ENCODE measurements around the gene UBXN7. TPM values are rescaled to one million over a fixed set of nuclear protein-coding genes. Genes with fewer than 3 reads are reported as not detected.

UBXN7 gene
- total and polyA plus RNA-seq, 2 of the 13 experiments (the other 11 are each of a cell fraction or from before 2014, with no cell fraction given), result 12.5 to 15.9 TPM

DNA sequence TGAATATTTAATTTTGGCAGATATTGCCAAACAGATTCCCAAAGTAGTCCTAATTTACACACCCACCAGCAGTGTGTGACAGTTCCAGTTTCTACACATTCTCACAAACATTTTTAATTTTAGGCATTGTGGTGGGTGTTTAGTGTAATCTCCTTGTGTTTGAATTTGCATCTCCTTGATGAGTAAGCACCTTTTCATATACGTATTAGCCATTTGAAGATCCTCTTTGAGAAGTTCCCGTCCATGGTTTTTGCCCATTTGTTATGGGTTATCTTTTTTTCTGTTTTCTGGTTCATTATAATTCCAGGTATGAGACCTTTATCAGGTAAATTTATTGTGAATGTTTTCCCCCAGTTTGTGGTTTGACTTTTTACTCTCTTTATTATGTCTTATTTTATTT, 91.8 kb downstream of the UBXN7 start:
- intact Hi-C loops (cut with micrococcal nuclease; ENCODE audit: unreplicated experiment) (no loop called here), in situ Hi-C loops (cut with HindIII; ENCODE audit: extremely low pct_ligation_motif_present, low pct_unique_long_range_greater_than_20kb) (no loop called here)
- FAIRE-seq (no peak), ATAC-seq (no peak), DNase-seq (ENCODE audit: low spot score) (no peak)
- ChIA-PET POLR2A (no interaction called here), CTCF (ENCODE audit: low intra/inter-chr PET ratio, low total read pairs) (no interaction called here)
- H3K9ac ChIP-seq (ENCODE audit: insufficient read depth, low read depth, low read length), result no peak overlapping the region
- H3K4me1 ChIP-seq (ENCODE audit: insufficient read depth, low read length), result peaks cover 23% of the 10 kb centered on the region
- no peaks in the 10 kb centered on the region for H3K27me3 ChIP-seq (ENCODE audit: control insufficient read depth in 1 of 2, insufficient read depth in 2 of 2, low read length in 2 of 2)
- 97% methylated on average over 2 of the region's 2 CpGs for WGBS (ENCODE audit: low lambda C conversion rate)
- TF ChIP-seq NFYC (CRISPR knock-in tag; IDR thresholded peaks at IDR 0.05), result no peak
- TF ChIP-seq, protein P1, sequence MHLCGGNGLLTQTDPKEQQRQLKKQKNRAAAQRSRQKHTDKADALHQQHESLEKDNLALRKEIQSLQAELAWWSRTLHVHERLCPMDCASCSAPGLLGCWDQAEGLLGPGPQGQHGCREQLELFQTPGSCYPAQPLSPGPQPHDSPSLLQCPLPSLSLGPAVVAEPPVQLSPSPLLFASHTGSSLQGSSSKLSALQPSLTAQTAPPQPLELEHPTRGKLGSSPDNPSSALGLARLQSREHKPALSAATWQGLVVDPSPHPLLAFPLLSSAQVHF (CRISPR knock-in tag; IDR thresholded peaks at IDR 0.05), result no peak
- H3K4me2 ChIP-seq (ENCODE audit: low read depth, low read length), result no peak overlapping the region
- H2AFZ ChIP-seq (ENCODE audit: low read length), result no peak overlapping the region
- no peaks in the 10 kb centered on the region for H3K79me2 ChIP-seq (ENCODE audit: insufficient read depth, low read length)
- no TSS peak for BruUV-seq (replicated peaks)
- no peak overlapping the region for H3K4me3 ChIP-seq (replicated peaks in 1 of 3; ENCODE audit: insufficient read depth in 1 of 3, low read depth in 2 of 3, low read length in 3 of 3)
- no peaks in the 10 kb centered on the region for H3K9me3 ChIP-seq (ENCODE audit: low read length)
- H3K27ac ChIP-seq (ENCODE audit: extremely low read length, insufficient read depth, low read length), result no peak overlapping the region
- no peaks in the 10 kb centered on the region for H4K20me1 ChIP-seq (ENCODE audit: insufficient read depth, low read length)
- no peaks in the 10 kb centered on the region for H3K36me3 ChIP-seq (replicated peaks in 1 of 2; ENCODE audit: control insufficient read depth in 1 of 2, insufficient read depth in 2 of 2, low read length in 2 of 2)

DNA sequence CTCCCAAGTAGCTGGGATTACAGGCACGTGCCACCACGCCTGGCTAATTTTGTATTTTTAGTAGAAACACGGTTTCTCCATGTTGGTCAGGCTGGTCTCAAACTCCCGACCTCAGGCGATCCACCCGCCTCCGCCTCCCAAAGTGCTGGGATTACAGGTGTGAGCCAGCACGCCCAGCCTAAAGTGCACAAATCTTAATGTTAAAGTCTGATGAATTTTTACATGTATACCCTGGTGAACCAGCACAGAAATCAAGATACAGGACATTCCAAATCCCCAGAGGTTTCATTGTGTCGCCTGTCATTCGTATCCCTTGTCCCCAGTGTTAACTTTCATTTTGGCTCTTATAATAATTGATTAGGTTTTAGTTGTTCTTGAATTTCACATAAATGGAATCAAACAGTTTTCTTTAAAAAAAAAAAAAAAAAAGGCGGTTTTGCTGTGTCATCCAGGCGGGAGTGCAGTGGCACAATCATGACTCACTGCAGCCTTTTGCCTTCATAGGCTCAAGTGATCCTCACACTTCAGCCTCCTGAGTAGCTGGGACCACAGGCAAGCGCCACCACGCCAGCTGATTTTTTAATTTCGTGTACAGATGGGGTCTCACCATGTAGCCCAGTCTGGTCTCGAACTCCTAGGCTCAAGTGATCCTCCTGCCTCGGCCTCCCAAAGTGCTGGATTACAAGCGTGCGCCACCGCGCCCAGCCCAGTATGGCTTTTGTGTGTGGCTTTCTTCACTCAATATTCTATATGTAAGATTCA, 92.6 kb downstream of the UBXN7 start:
- intact Hi-C loops (cut with micrococcal nuclease; ENCODE audit: unreplicated experiment), result no loop called here
- Histone ChIP-seq H3K9me3 (ENCODE audit: low read length) (no peaks in the 10 kb centered on the region), H4K20me1 (ENCODE audit: insufficient read depth, low read length) (no peaks in the 10 kb centered on the region), H3K27me3 (ENCODE audit: control insufficient read depth in 1 of 2, insufficient read depth in 2 of 2, low read length in 2 of 2) (no peaks in the 10 kb centered on the region), H3K27ac (ENCODE audit: extremely low read length, insufficient read depth, low read length) (no peak overlapping the region), H3K36me3 (replicated peaks in 1 of 2; ENCODE audit: control insufficient read depth in 1 of 2, insufficient read depth in 2 of 2, low read length in 2 of 2) (no peaks in the 10 kb centered on the region), H3K79me2 (ENCODE audit: insufficient read depth, low read length) (no peaks in the 10 kb centered on the region), H3K9ac (ENCODE audit: insufficient read depth, low read depth, low read length) (no peak overlapping the region), H3K4me2 (ENCODE audit: low read depth, low read length) (no peak overlapping the region), H3K4me1 (ENCODE audit: insufficient read depth, low read length) (peaks cover 23% of the 10 kb centered on the region), H2AFZ (ENCODE audit: low read length) (no peak overlapping the region), H3K4me3 (replicated peaks in 1 of 3; ENCODE audit: insufficient read depth in 1 of 3, low read depth in 2 of 3, low read length in 3 of 3) (no peak overlapping the region)
- ATAC-seq, result no peak
- WGBS (ENCODE audit: low lambda C conversion rate), result 91% methylated on average over 21 of the region's 21 CpGs
- in situ Hi-C loops (cut with HindIII; ENCODE audit: extremely low pct_ligation_motif_present, low pct_unique_long_range_greater_than_20kb), result no loop called here
- ChIA-PET POLR2A (interaction anchor here (1.3 kb wide), 1 partner anchor 22 kb away, joined by 3 read pairs; the partner anchor contains the start of gene DYNLT2B), CTCF (ENCODE audit: low intra/inter-chr PET ratio, low total read pairs) (no interaction called here)
- DNase-seq (ENCODE audit: low spot score), result peak; percentile 21
- TF ChIP-seq NFE2L2 (IDR thresholded peaks at IDR 0.05; ENCODE audit: low read length) (peak; percentile 87), NFE2 (CRISPR knock-in tag; IDR thresholded peaks at IDR 0.05) (peak; percentile 28; the same call in 1 of the 2 replicates), MAFF (IDR thresholded peaks at IDR 0.05; ENCODE audit: low read depth, low read length) (0 out of 2 replicates have a peak, but pooled peaks have one; percentile 19), MAFK (conservative IDR thresholded peaks at IDR 0.05 in 1 of 2, IDR thresholded peaks at IDR 0.05 in 1 of 2; ENCODE audit: low read length in 2 of 2) (peak; percentile 26 to 47; a peak in 1 of 4 replicates), ZNF770 (CRISPR knock-in tag; IDR thresholded peaks at IDR 0.05) (peak; percentile 44; the same call in 1 of the 2 replicates), ZNF367 (CRISPR knock-in tag; IDR thresholded peaks at IDR 0.05; ENCODE audit: borderline replicate concordance) (no peak), ZNF780A (CRISPR knock-in tag; IDR thresholded peaks at IDR 0.05) (no peak), FOSL2 (CRISPR knock-in tag; IDR thresholded peaks at IDR 0.05) (peak; percentile 73)
- TF ChIP-seq, protein P2, sequence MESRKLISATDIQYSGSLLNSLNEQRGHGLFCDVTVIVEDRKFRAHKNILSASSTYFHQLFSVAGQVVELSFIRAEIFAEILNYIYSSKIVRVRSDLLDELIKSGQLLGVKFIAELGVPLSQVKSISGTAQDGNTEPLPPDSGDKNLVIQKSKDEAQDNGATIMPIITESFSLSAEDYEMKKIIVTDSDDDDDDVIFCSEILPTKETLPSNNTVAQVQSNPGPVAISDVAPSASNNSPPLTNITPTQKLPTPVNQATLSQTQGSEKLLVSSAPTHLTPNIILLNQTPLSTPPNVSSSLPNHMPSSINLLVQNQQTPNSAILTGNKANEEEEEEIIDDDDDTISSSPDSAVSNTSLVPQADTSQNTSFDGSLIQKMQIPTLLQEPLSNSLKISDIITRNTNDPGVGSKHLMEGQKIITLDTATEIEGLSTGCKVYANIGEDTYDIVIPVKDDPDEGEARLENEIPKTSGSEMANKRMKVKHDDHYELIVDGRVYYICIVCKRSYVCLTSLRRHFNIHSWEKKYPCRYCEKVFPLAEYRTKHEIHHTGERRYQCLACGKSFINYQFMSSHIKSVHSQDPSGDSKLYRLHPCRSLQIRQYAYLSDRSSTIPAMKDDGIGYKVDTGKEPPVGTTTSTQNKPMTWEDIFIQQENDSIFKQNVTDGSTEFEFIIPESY (CRISPR knock-in tag; IDR thresholded peaks at IDR 0.05), result peak; percentile 91
- FAIRE-seq, result no peak
- BruUV-seq (replicated peaks), result no TSS peak
